NCI-H128 (cell line): ENCODE data around the gene TNNI3.
A peak's percentile ranks its signal among the peaks of the same experiment; 100 is the strongest.
"Not testable (repeated sequence)": the region's sequence is repeated elsewhere in the genome, so short reads cannot be mapped to it uniquely, and the experiment has no call there.

Experiments used
- DNase-seq: peaks from one replicate; lab custom pipeline; 2025; ENCODE audit not compliant: unreplicated experiment; lab: John Stamatoyannopoulos, UW

The TNNI3 gene

DNA sequence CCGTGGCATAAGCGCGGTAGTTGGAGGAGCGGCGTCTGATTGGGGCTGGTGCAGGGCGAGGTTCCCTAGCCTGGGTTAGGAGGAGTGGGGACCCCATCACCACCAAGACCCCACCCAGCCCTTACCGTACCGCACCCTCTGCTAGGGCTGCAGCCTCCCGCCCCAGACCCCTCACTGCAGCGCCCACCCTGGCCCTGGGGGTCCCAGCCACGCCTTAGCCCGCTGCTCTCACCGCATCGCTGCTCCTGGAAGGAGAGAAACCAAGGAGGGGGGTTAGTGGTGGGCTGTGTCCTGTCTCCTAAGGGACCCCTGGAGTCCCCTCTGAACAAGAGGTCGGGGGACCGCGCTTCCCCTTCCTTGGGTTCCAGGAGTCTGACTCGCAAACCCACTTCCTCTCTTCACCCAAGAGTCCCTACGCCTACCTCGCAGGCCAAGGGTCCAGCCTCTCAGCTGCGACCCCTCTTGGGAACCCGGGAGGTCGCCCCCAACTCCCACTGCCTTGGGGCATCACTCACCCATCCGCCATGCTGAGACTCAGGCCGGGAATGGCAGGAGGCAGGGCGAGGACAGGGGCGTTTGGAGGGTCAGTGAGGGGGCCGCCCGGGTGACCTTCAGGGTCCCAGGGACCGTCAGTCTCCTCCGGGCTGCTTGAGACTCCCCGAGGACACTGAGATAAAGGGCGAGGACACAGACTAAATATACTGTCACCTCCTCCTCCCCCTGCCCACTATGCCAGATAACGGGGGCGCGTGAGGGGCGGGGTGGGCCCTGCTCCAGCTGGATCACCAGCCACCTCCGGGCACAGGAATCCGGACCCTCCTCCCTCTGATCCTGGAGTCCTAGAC is at the start of gene TNNI3:
Gene TNNI3 (minus strand): TSS at position 669 of the 845 bp plus-strand sequence. CDS start 143 bp downstream, at position 526.
- no peak for DNase-seq

DNA sequence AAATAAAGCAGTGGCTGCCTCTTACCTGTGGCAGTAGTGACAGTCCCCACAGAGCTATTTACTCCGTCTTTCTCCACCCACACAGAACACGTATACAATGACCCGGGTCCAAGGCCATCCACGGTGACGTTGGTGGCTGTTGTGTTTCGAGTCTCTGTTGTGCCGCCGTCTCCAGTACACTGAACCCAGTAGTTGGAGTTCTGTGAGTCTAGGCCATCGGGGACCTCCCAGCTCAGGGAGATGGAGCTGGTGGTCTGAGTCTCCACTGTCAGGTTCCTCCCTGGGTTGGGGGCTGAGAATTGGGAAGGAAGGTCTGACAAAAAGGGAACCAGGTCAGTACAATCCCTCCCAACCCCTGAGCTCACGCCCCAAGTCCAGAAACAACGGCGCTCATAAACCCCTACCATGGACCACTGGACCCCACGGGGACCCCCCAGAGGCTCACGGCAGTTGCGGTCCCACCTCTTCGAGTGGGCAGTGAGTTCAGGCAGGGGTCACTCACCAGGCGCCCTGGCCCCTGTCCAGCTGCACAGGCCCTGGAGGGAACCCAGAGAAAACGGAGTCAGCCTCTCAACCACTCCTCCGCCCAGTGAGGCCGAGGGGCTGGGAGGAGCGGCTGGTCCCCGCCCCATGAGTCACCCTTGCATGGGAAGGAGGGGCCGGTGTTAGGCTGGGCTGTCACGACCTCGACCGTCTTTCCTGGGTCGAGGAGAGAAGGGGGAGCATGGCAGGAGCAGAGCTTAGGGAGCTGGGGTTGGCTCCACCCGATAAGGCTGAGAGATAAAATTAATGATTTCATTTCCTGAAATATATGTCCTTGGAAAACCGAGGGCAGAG is 49.4 kb upstream of the TNNI3 start:
- DNase-seq, result peak; percentile 24

DNA sequence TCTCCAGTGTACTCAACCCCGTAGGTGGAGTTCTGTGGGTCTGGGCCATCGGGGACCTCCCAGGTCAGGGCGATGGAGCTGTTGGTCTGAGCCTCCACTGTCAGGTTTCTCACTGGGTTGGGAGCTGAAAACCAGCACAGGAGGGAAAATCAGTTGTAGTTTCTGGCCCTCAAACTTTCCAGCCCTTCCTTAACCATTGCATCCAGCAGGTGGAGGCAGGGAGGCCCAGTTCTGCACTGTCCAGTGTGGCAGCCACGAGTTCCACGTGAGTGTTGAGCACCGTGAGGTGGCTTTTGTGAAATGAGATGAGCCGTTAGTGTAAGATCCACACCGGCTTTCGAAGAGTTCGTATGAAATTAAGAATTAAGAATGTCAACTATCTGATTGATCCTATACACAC is 44.7 kb upstream of the TNNI3 start:
- DNase-seq, result not testable (repeated sequence)

DNA sequence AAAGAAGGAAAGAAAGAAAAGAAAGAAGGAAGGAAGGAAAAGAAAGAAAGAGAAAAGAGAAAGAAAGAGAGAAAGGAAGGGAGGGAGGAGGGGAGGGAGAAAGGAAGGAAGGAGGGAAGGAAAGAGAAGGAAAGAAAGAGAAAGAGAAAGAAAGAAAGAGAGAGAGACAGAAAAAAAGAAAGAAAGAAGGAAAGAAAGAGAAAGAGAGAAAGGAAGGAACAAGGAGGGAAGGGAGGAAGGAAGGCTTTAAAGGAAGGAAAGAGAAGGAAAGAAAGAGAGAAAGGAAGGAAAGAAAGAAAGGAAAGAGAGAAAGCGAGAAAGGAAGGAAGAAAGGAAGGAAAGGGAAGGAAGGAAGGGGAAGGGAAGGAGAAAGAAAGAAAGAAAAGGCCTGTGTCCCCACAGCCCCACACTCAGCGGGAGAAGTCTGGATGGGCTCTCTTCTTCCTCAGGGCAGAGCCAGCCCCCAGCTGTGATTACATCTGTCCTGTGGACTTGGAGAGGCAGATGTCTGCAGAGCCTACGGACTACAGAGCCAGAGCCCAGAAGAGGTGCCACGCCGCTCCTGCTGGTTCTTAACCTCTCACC is 42.2 kb upstream of the TNNI3 start:
- DNase-seq, result no peak

DNA sequence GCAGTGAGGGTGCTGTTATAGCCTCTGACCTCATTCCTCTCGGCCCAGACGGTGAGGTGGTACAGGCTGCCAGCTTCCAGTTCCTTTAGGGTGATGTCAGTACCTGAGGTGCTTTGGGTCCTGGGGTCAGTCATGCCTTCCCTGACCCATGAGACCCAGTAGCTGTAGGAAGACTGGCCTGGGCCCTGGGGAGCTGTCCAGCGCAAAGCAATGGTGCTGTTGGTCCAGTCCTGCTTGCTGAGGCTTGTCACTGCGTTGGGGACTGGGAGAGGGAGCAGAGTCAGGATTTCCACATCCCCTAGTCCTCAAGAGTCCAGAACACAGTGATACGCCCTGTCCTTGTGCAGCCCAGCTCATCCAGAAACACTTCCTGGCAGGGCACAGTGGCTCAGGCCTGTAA is 41.1 kb upstream of the TNNI3 start:
- no peak for DNase-seq

DNA sequence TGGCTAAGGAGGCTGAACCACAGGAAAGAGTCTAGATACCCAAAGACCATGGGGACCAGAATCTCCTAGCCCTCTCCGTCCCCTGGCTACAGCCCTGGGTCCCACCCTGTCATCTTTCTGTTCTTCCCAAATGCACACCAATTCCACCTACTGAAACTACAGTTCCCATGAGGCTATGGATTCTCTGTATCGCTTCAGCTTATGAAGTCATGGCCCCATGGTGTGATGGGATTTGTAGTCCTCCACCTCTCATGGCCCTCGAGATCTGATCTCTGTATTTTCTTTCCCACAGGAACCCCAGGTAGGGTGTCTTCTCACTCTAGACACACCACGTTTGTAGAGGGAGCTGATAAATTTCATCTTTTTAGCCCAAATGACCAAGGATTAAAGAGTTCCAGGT is 40.0 kb upstream of the TNNI3 start:
- DNase-seq, result no peak

DNA sequence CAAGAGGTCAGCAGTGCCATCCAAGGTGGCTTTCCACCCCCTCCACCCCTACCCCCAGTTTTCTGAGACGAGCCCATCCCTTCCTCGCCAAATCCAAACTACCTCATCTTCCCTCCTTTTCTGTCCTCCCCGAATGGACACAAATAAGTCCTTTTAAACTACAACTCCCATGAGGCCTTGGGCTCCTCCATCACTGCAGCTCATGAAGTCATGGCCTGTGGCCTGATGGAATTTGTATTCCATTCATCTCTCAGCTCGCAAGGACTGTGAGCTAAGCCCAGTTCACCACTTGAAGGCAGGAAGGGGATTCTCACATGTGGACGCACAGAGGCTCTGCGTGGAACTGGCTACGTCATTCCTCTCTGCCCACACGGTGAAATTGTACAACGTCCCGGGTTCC is 39.3 kb upstream of the TNNI3 start:
- no peak for DNase-seq

DNA sequence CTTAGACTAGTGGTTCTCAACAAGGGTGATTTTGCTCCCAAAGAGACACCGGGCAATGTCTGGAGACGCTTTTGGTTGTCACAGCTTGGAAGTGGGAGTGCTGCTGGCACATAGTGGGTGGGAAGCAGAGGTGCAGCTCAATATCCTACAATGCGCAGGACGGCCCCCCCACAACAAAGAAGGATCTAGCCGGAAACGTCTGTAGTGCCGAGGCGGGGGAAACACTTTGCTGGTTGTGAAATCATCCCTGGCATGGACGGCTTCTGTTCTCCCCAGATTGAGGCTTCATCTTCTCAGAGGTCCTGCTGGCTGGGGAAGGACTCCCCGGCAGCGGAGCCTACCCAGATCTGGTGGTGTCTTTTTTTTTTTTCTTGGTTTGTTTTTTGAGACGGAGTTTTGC is 35.9 kb upstream of the TNNI3 start:
- no peak for DNase-seq

DNA sequence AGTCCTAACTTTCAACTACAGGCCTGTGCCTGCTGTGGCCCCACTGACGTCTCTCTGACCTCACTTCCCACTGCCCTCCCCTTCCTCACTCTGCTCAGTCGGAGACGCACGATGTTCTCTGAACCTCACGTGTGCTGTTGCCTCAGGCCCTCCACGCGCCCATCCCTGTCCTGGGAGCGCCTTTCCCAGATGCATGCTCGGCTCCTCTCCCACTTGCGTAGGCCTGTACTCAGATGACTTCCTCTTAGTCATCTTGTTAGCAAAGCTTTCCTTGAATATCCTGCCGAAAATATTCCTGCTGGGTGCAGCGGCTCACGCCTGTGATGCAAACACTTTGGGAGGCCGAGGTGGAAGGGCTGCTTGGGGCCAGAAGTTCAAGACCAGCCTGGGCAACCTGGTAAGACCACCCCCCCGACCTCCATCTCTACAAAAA is 31.9 kb upstream of the TNNI3 start:
- no peak for DNase-seq

DNA sequence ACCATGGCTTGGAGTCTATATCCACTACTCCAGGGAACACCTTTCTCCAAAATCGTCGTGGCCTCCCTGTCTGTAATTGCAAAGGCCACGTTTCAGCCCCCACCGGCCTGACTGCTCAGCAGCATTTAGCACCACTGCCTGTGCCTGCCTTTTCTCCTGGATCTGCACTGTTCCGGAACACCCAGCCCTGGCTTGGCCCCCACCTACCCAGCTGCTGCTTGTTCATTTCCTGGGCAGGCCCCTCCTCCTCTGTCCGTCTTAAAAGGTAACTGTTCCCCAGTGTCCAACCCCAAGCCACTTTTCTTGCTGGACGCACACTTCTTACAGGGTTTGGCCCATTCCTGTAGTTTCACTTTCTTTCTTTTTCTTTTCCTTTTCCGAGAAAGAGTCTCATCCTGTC is 31.1 kb upstream of the TNNI3 start:
- DNase-seq, result no peak

DNA sequence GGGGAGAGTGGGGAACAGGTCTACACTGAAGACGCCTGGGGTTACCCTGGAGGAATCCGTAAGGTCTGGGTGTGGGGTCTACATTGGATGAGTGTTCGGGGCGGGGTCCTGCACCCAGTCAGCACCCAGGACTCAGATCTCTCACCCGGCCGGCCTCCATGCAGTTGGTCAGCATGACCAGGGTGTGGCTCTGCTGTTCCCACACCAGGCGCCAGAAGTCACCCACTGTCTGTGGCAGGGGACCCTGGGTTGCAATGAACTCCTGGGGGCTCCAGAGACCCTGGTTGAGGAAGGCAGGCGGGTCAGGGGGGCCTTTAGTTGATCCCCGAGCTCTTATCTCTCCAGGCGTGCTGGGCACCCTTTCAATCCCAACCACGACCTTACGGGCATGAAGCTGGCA is 28.5 kb upstream of the TNNI3 start:
- DNase-seq, result no peak

DNA sequence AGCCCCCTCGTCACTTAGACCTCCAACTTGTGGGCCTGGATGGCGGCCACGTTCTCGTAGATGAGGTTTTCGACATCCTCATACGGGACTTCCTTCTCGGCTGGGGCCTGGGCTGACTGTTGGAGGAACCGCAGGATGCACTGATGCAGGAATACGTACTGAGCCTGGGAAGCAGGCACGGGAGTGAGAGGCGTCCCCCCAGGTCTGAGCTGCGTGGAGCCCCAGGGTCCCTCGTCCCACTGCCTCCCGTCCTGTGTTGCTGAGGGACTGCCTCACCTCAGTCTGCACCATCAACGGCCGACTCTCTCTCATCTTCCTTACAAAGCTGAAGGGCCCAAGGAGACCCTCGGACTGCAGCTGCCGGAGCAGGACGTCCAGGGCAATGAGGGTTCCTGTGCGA is 24.2 kb upstream of the TNNI3 start:
- DNase-seq, result no peak

DNA sequence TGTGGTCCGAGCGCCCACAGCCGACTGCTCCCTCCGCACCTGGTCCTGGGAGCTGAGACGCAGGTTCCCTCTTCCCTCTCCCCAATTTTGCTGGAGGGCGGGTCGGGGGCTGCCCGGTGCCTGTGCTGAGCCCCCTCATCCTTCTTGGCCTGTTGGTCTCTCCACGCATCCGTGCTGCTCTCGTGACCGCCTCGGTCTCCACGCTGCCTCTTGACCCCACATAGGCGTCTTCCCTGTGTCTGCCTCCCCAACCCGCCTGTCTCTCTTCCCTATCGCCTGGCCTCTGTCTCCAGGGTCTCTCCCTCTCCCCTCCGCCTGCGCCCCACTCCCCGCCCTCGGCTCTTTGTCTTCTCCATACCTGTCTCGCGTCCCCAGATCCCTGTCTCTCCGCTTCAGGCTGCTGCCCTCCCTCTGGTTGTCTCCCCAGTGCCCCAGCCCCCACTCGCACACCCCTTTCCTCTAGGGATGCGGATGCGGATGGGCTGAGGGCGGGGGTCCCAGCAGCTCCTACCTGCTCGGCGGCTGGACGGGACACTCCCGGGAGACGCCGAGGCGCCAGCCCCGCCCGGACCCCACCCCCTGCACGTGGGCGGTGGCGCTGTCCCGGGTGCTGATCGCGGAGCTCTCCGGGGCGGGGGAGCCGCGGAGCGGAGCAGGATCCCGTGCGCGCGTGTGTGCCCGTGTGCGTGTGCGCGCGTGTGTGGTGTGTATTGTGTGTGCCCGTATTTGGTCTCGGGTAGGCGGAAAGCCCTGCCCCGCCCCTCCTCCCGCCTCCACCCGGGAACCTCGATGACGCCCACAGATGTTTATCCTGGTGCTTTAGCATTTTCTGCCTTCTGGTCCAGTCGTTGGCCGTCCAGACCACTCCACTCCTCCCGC is 22.3 kb upstream of the TNNI3 start, which contains the start of gene SYT5:
Gene SYT5 (minus strand): TSS at position 684 of the 879 bp plus-strand sequence. CDS start 1,248 bp downstream, outside the sequence.
- no peak for DNase-seq

DNA sequence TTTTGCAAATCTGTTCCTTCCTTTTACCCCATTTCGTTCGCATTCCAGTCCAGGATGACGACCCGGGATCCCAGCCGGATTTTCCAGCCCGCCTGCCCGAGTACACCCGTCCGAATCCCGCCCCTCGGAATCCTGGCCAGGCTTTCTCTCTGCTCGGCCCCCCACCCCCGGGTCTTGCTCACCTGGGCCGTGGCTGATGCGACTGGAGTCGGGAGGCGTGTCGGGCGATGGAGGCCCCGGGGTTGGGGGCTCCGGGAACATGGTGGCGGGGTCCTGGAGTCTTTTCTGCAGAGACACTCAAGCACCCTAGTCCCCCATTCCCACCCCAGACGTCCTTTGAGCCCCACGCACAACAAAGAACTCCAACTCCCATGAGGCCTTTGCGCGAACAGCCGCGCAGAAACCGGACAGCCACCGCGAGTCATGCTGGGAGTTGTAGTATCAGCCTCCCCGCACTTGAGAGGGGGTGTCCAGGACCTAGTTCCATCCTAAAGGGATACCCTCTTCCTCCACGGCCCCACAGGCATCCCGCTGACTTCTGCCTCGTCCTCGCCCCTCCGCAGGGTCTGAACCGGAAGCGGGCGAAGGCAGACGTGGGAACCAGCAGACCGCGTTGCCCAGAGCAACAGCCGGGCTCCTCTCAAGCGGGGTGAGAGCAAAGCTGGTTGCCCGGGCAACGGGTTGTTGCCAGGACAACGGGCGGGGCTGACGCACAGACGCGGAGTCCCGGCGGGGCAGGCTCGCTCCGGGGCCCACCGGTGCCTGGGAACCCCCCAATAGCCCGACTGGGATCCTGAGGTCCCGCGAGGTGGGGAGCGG is 21.5 kb upstream of the TNNI3 start:
- DNase-seq, result peak; percentile 82

DNA sequence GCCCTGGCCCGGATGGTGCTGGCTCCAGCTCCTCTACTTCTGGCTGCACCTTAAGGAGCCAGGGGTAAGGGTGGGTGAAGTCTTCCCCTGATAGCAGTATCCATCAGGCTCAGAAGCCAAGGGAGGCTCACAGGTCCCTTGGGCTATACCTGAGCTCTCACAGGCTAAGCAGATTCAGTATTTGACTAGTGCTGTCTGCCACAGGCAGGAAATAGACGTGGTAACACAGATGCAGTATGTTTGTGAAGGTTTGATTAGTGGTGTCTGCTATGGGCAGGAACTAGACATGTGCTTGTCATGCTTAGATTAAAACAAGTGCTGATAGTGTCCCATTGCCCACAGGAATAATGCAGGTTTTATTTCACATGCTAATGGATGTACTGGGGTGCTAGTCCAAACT is 18.5 kb upstream of the TNNI3 start:
- DNase-seq, result no peak

DNA sequence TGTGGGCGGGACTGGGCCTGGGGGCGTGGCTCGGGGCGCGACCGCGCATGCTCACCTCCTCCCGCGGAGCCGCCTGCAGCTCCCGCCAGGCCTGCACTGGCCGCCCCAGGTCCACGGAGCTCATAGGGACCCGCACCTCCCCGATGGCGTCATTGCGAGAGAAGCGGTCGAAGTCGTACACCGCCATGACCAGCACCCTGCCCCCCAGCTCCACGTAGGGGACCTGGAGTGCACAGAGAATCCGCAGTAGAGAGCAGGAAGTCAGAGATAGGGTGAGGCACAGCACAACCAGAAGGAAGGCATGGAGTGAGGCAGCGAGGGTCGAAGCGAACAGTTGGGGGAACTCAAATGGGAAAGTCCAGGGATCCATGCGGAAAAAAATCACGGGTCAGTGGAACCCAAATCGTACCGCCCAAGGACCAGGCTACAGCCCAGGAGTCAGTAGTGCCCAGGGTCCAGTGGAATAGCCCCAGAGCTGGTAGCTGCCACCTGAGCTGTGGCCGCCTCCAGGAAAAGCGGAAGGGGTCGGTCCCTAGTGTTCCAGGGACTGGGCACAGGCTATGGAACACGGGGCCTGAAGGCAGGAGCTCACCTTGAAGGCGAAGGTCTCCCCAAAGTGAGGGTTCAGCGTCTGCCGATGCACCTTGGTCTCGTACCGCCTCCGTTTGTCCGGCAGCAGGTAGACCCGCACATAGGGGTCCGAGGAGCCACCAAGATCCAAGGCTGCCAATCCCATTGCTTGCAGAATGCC is 17.8 kb upstream of the TNNI3 start:
- no peak for DNase-seq

DNA sequence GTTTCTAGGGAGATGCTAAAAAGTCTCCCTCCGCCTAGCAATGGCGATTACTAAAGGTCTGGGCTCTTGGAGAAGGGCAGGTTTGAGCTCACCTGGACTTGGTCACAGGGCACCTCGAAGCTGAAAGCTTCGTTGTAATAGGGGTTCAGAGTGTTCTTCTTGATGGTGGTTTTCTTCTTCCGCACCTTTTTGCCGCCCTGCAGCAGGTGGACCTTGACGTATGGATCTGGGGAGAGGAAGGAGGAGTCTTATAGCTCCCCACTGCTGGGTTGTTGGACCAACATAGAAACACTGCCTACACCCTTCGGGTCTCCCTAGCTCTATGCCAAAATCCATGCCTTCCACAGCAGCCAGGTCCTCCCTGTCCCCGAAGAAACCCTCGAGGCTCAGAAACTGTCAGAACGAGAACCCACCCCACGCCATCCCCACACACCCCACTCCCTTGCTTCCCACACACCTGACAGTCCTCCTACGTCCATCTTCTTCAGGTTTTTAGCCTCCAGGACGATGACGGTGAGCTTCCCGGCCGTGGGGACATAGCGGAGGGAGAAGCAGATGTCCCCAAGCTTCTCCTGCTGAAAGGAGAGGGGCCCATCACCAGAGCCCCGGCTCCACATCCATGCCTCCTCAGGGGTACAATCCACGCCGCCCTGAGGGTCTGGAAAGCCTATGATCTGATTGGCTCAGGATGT is 17.0 kb upstream of the TNNI3 start:
- DNase-seq, result no peak

DNA sequence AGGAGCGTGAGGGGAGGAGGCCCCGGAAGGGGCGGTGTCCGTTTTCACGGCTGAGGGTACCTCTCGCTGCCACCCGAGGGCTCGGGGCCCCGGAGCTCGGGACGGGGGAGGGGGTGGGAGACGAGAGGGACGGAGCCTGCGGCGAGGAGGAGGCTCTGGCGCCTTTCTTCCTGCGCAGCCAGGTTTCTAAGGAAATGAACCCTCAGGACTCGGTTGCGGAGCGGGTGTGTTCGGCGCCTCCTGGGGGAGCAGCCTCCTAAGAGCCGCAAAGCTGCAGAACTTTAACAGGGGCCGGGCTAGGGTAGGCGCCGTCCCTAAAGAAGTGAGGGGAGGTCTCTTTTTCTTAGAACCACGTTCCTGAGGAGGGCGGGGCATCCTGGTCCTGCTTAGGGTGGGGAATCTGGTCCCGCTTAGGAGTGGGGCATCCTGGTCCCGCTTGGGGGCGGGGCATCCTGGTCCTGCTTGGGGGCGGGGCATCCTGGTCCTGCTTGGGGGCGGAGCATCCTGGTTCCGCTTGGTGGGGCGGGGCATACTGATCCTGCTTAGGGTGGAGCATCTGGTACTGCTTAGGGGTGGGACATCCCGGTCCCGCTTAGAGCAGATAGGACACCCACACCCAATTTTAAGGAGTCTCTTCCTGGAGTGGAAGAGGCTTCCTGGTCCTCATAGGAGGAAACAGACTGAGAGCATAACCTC is 16.3 kb upstream of the TNNI3 start:
- DNase-seq, result no peak
